H9 (cell line): ENCODE measurements around the gene RAD54L. TPM values are rescaled to one million over a fixed set of nuclear protein-coding genes. Genes with fewer than 3 reads are reported as not detected.
A peak's percentile ranks its signal among the peaks of the same experiment; 100 is the strongest.

ENCODE experiments used
- DNase-seq: peaks from one replicate; pipeline ENCODE4 v3.0.0-alpha.2; 2017
- H2AFZ ChIP-seq: one replicate; pipeline ENCODE4 v1.6.1; 2013; ENCODE audit warnings: mild to moderate bottlenecking, low read length, control low read depth, moderate library complexity
- H2AK5ac ChIP-seq: 2 replicates; pipeline ENCODE4 v1.6.1; 2013; ENCODE audit warnings: low read length, control low read depth, mixed read lengths; ENCODE audit not compliant: insufficient read length
- H2BK120ac ChIP-seq: one replicate; pipeline ENCODE4 v1.6.1; 2013; ENCODE audit warnings: low read depth, mild to moderate bottlenecking, low read length, control low read depth, inconsistent platforms; ENCODE audit not compliant: poor library complexity, severe bottlenecking
- H2BK12ac ChIP-seq: 2 replicates; pipeline ENCODE4 v1.6.1; 2013; ENCODE audit warnings: low read length, control low read depth, mixed read lengths, low read depth; ENCODE audit not compliant: insufficient read length
- H2BK15ac ChIP-seq: 2 replicates; pipeline ENCODE4 v1.6.1; 2013; ENCODE audit warnings: low read depth, low read length, control low read depth
- H2BK20ac ChIP-seq: one replicate; pipeline ENCODE4 v1.6.1; 2013; ENCODE audit warnings: low read depth, mild to moderate bottlenecking, low read length, control low read depth, inconsistent platforms; ENCODE audit not compliant: poor library complexity, severe bottlenecking
- H2BK5ac ChIP-seq: 2 replicates; pipeline ENCODE4 v1.6.1; 2013; ENCODE audit warnings: low read length, control low read depth, mixed read lengths; ENCODE audit not compliant: insufficient read length
- H3K14ac ChIP-seq: 2 replicates; pipeline ENCODE4 v1.6.1; 2013; ENCODE audit warnings: low read length, control low read depth; ENCODE audit not compliant: insufficient read depth
- H3K18ac ChIP-seq: 2 replicates; pipeline ENCODE4 v1.6.1; 2013; ENCODE audit warnings: low read depth, mild to moderate bottlenecking, mixed read lengths, low read length, control low read depth; ENCODE audit not compliant: insufficient read length
- H3K23ac ChIP-seq: 2 replicates; pipeline ENCODE4 v1.6.1; 2013; ENCODE audit warnings: low read length, control low read depth, mixed read lengths, low read depth; ENCODE audit not compliant: insufficient read length
- H3K23me2 ChIP-seq: 2 replicates; pipeline ENCODE4 v1.6.1; 2013; ENCODE audit warnings: low read depth, mild to moderate bottlenecking, mixed read lengths, low read length, control low read depth; ENCODE audit not compliant: insufficient read length, poor library complexity, severe bottlenecking
- H3K27ac ChIP-seq: 2 replicates; pipeline ENCODE4 v1.5.1; 2013; ENCODE audit warnings: low read length, control low read depth, mixed read lengths, low read depth; ENCODE audit not compliant: insufficient read length
- H3K27me3 ChIP-seq: 2 replicates; pipeline ENCODE4 v1.6.1; 2013; ENCODE audit warnings: low read length, control low read depth, inconsistent platforms; ENCODE audit not compliant: insufficient read depth
- H3K4ac ChIP-seq: 2 replicates; pipeline ENCODE4 v1.6.1; 2013; ENCODE audit warnings: low read depth, mild to moderate bottlenecking, control low read depth, inconsistent platforms, low read length, moderate library complexity
- H3K4me1 ChIP-seq: 2 replicates; pipeline ENCODE4 v1.6.1; 2013; ENCODE audit warnings: low read length, control low read depth, inconsistent platforms; ENCODE audit not compliant: insufficient read depth
- H3K4me2 ChIP-seq: 2 replicates; pipeline ENCODE4 v1.6.1; 2013; ENCODE audit warnings: low read length, control low read depth, mixed read lengths; ENCODE audit not compliant: insufficient read length, insufficient read depth
- H3K56ac ChIP-seq: 2 replicates; pipeline ENCODE4 v1.6.1; 2013; ENCODE audit warnings: low read depth, mild to moderate bottlenecking, mixed read lengths, low read length, control low read depth; ENCODE audit not compliant: insufficient read length
- H3K79me1 ChIP-seq: 2 replicates; pipeline ENCODE4 v1.6.1; 2013; ENCODE audit warnings: low read depth, mild to moderate bottlenecking, moderate library complexity, low read length, control low read depth, inconsistent platforms; ENCODE audit not compliant: insufficient read depth, poor library complexity, severe bottlenecking
- H3K79me2 ChIP-seq: 2 replicates; pipeline ENCODE4 v1.6.1; 2013; ENCODE audit warnings: low read length, control low read depth, inconsistent platforms; ENCODE audit not compliant: insufficient read depth
- H3K9ac ChIP-seq: 2 replicates; pipeline ENCODE4 v1.6.1; 2013; ENCODE audit warnings: low read length, control low read depth, mixed read lengths; ENCODE audit not compliant: insufficient read length; ENCODE audit errors: extremely low read depth
- H3K9me3 ChIP-seq: one replicate; pipeline ENCODE4 v1.6.1; 2013; ENCODE audit warnings: low read depth, low read length, inconsistent platforms; ENCODE audit not compliant: control insufficient read depth
- H3T11ph ChIP-seq: one replicate; pipeline ENCODE4 v1.6.1; 2013; ENCODE audit warnings: mild to moderate bottlenecking, low read length, control low read depth, inconsistent platforms
- H4K20me1 ChIP-seq: one replicate; pipeline ENCODE4 v1.6.1; 2013; ENCODE audit not compliant: control insufficient read depth, insufficient read length, insufficient read depth
- H4K5ac ChIP-seq: 2 replicates; pipeline ENCODE4 v1.6.1; 2013; ENCODE audit warnings: low read depth, mild to moderate bottlenecking, mixed read lengths, low read length, control low read depth; ENCODE audit not compliant: insufficient read length
- H4K8ac ChIP-seq: replicated peaks from 2 replicates; pipeline ENCODE4 v1.6.1; 2013; ENCODE audit warnings: low read length, control low read depth, mixed read lengths, low read depth; ENCODE audit not compliant: insufficient read length
- H4K91ac ChIP-seq: 2 replicates; pipeline ENCODE4 v1.6.1; 2013; ENCODE audit warnings: low read depth, mild to moderate bottlenecking, moderate library complexity, mixed read lengths, low read length, control low read depth; ENCODE audit not compliant: insufficient read length
- H3K27ac Mint-ChIP-seq, 3 experiments: 2 replicates in 2 of 3; 3 replicates in 1 of 3; pipeline ENCODE4 v1.8.0; 2020 to 2021; ENCODE audit warnings: mixed read lengths in 3 of 3, mild to moderate bottlenecking in 1 of 3, moderate library complexity in 1 of 3
- H3K27me3 Mint-ChIP-seq: 2 replicates; pipeline ENCODE4 v1.8.0; 2021; ENCODE audit warnings: low read depth, mild to moderate bottlenecking, moderate library complexity, mixed read lengths
- H3K36me3 Mint-ChIP-seq, 3 experiments: 2 replicates in 2 of 3; 3 replicates in 1 of 3; pipeline ENCODE4 v1.8.0; 2020 to 2021; ENCODE audit warnings: low read depth in 3 of 3, mixed read lengths in 3 of 3; ENCODE audit not compliant: insufficient read depth in 1 of 3
- H3K4me1 Mint-ChIP-seq, 2 experiments: 2 replicates each; pipeline ENCODE4 v1.8.0; 2020; ENCODE audit warnings: mixed read lengths in 2 of 2
- H3K4me3 Mint-ChIP-seq, 2 experiments: 2 replicates in 1 of 2; 3 replicates in 1 of 2; pipeline ENCODE4 v1.8.0; 2020 to 2021; ENCODE audit warnings: mild to moderate bottlenecking in 2 of 2, mixed read lengths in 2 of 2, moderate library complexity in 1 of 2
- H3K9me3 Mint-ChIP-seq, 2 experiments: 2 replicates in 1 of 2; 3 replicates in 1 of 2; pipeline ENCODE4 v1.8.0; 2020; ENCODE audit warnings: mild to moderate bottlenecking in 2 of 2, mixed read lengths in 2 of 2, moderate library complexity in 1 of 2
- WGBS: extraction: QIAGEN DNeasy Blood & Tissue Kit; methylation state at CpG from one replicate; pipeline ENCODE4 v1.1.7; 2013; ENCODE audit warnings: missing lambda C conversion rate, low lambda C conversion rate, mixed read lengths; ENCODE audit not compliant: insufficient read length; ENCODE audit errors: extremely low coverage; 5-methylcytosine and 5-hydroxymethylcytosine counted together
- total RNA-seq: library from RNA; stranded (reverse); gene quantifications from 2 replicates; pipeline ENCODE4 v1.2.1, GENCODE V29; 2021
- TF ChIP-seq, protein P1 (sequence below): fragments of 200-600 bp; sonication (generic); conservative IDR thresholded peaks from 3 replicates; pipeline ENCODE4 v1.8.0; 2021; ENCODE audit warnings: antibody characterized with exemption, mild to moderate bottlenecking

RAD54L gene
- total RNA-seq, 1 experiment from 2014 or later: 43.4 TPM

DNA sequence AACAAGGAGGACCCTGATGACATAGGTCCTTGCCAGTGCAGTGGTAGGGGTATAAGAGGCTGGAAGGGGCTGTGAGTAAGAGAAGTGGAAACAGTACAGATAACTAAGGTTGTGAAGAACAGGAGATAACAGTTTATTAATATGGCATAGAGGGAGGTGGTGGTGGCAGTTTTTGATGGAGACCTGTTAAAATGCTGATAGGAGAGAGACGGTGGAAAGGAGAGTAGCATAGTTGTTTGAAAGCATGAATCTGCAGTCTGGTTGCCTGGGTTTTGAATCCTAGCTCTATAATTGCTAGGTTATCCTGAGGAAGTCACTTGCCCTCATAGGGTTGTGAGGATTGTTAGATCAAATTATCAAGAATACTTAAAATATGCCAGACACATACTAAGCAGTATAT is 36.5 kb downstream of the RAD54L start:
- no peak overlapping the region for H3K4me2 ChIP-seq
- WGBS: no CpG with 5 or more reads among the region's 1 CpG
- H4K20me1 ChIP-seq: no peaks in the 10 kb centered on the region
- H3K27ac ChIP-seq: no peak overlapping the region
- H3K79me2 ChIP-seq: no peaks in the 10 kb centered on the region
- H3T11ph ChIP-seq: no peak overlapping the region
- H2BK12ac ChIP-seq: no peak overlapping the region
- no peak overlapping the region for H4K5ac ChIP-seq
- no peak overlapping the region for H3K56ac ChIP-seq
- H3K27me3 ChIP-seq: no peaks in the 10 kb centered on the region
- H3K18ac ChIP-seq: no peak overlapping the region
- H2BK15ac ChIP-seq: no peak overlapping the region
- H3K9me3 Mint-ChIP-seq: no peaks in the 10 kb centered on the region
- H3K14ac ChIP-seq: no peak overlapping the region
- H3K79me1 ChIP-seq: no peaks in the 10 kb centered on the region
- H4K91ac ChIP-seq: no peak overlapping the region
- peaks cover 23 to 67% (median 61%) of the 10 kb centered on the region in 3 experiments; a peak in 6 of 7 replicates for H3K36me3 Mint-ChIP-seq
- TF ChIP-seq, protein P1, sequence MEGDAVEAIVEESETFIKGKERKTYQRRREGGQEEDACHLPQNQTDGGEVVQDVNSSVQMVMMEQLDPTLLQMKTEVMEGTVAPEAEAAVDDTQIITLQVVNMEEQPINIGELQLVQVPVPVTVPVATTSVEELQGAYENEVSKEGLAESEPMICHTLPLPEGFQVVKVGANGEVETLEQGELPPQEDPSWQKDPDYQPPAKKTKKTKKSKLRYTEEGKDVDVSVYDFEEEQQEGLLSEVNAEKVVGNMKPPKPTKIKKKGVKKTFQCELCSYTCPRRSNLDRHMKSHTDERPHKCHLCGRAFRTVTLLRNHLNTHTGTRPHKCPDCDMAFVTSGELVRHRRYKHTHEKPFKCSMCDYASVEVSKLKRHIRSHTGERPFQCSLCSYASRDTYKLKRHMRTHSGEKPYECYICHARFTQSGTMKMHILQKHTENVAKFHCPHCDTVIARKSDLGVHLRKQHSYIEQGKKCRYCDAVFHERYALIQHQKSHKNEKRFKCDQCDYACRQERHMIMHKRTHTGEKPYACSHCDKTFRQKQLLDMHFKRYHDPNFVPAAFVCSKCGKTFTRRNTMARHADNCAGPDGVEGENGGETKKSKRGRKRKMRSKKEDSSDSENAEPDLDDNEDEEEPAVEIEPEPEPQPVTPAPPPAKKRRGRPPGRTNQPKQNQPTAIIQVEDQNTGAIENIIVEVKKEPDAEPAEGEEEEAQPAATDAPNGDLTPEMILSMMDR: no peak
- no peak overlapping the region for H2AFZ ChIP-seq
- peak overlapping the region in 1 of 3 experiments; percentile 8; a peak in 2 of 7 replicates for H3K27ac Mint-ChIP-seq
- no peak for DNase-seq
- H3K23me2 ChIP-seq: no peaks in the 10 kb centered on the region
- no peak overlapping the region for H2BK5ac ChIP-seq
- H2BK120ac ChIP-seq: no peak overlapping the region
- H2AK5ac ChIP-seq: no peak overlapping the region
- H3K4me3 Mint-ChIP-seq: no peak overlapping the region
- no peak overlapping the region for H4K8ac ChIP-seq
- no peak overlapping the region for H2BK20ac ChIP-seq
- no peak overlapping the region for H3K23ac ChIP-seq
- no peaks in the 10 kb centered on the region for H3K4me1 ChIP-seq
- H3K4ac ChIP-seq: no peak overlapping the region
- peaks cover 0 to 13% of the 10 kb centered on the region in 2 experiments; a peak in 2 of 4 replicates for H3K4me1 Mint-ChIP-seq
- no peaks in the 10 kb centered on the region; the same call in 1 of the 2 replicates for H3K27me3 Mint-ChIP-seq
- no peak overlapping the region for H3K9ac ChIP-seq
- no peaks in the 10 kb centered on the region for H3K9me3 ChIP-seq
